Vagina (tissue), 2 donors: Measurements from ENCODE around the gene PAX8.

ENCODE experiments used
- POLR2A ChIP-seq, 2 donors: fragments of 450-650 bp; IDR thresholded peaks; one replicate each; pipeline ENCODE4 v1.6.1; 2017; ENCODE audit warnings: antibody characterized with exemption in 2 of 2, mild to moderate bottlenecking in 2 of 2, moderate library complexity in 2 of 2
- POLR2AphosphoS5 ChIP-seq, 2 donors: sonication (generic); formaldehyde crosslinking; IDR thresholded peaks; one replicate each; pipeline ENCODE4 v1.9.0; 2017; ENCODE audit warnings: antibody characterized with exemption in 2 of 2, mild to moderate bottlenecking in 2 of 2, low read depth in 1 of 2; ENCODE audit not compliant: insufficient read depth in 1 of 2
- TF ChIP-seq, protein P1 (sequence below), 3 experiments: fragments of 450-650 bp in 2 of 3; fragments of 200-600 bp in 1 of 3; sonication (generic) in 1 of 3; IDR thresholded peaks; one replicate each; pipeline ENCODE4 v1.5.1; 2017 to 2019; ENCODE audit warnings: antibody characterized with exemption in 3 of 3, mild to moderate bottlenecking in 2 of 3, moderate library complexity in 2 of 3

DNA sequence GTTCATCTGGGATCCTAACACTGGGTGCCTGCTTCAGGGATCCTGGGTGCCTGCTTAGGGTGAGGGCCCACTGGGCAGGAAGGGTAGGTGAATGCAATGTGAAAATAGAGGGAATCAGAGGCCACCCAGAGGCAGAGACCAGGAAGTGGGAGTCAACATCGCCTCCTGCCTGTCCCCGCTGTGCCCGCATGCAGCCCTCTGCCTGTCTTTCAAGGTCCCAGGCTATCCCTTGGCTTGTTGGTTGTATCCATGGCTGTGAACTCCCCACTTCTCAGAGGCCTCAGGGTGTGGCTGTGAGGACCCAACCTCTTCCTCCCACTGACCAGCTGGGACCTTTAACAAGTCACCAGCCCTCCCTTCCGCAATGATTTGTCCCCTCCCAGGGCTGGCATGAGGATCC is 78.5 kb downstream of the PAX8 start:
- TF ChIP-seq POLR2AphosphoS5 (IDR thresholded peaks at IDR 0.05; ENCODE audit: insufficient read depth in 1 of 2, low read depth in 1 of 2) = no peak
- TF ChIP-seq, protein P1, sequence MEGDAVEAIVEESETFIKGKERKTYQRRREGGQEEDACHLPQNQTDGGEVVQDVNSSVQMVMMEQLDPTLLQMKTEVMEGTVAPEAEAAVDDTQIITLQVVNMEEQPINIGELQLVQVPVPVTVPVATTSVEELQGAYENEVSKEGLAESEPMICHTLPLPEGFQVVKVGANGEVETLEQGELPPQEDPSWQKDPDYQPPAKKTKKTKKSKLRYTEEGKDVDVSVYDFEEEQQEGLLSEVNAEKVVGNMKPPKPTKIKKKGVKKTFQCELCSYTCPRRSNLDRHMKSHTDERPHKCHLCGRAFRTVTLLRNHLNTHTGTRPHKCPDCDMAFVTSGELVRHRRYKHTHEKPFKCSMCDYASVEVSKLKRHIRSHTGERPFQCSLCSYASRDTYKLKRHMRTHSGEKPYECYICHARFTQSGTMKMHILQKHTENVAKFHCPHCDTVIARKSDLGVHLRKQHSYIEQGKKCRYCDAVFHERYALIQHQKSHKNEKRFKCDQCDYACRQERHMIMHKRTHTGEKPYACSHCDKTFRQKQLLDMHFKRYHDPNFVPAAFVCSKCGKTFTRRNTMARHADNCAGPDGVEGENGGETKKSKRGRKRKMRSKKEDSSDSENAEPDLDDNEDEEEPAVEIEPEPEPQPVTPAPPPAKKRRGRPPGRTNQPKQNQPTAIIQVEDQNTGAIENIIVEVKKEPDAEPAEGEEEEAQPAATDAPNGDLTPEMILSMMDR (IDR thresholded peaks at IDR 0.05) = no peak
- TF ChIP-seq POLR2A (IDR thresholded peaks at IDR 0.05) = no peak
